Measurements from ENCODE around the gene GRP.
"Not testable (repeated sequence)": the region's sequence is repeated elsewhere in the genome, so short reads cannot be mapped to it uniquely, and the experiment has no call there.

DNA sequence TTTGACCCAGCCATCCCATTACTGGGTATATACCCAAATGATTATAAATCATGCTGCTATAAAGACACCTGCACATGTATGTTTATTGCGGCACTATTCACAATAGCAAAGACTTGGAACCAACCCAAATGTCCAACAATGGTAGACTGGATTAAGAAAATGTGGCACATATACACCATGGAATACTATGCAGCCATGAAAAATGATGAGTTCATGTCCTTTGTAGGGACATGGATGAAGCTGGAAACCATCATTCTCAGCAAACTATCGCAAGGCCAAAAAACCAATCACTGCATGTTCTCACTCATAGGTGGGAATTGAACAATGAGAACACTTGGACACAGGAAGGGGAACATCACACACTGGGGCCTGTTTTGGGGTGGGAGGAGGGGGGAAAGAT is 42.3 kb downstream of the GRP start:
- TF ChIP-seq, protein P1, sequence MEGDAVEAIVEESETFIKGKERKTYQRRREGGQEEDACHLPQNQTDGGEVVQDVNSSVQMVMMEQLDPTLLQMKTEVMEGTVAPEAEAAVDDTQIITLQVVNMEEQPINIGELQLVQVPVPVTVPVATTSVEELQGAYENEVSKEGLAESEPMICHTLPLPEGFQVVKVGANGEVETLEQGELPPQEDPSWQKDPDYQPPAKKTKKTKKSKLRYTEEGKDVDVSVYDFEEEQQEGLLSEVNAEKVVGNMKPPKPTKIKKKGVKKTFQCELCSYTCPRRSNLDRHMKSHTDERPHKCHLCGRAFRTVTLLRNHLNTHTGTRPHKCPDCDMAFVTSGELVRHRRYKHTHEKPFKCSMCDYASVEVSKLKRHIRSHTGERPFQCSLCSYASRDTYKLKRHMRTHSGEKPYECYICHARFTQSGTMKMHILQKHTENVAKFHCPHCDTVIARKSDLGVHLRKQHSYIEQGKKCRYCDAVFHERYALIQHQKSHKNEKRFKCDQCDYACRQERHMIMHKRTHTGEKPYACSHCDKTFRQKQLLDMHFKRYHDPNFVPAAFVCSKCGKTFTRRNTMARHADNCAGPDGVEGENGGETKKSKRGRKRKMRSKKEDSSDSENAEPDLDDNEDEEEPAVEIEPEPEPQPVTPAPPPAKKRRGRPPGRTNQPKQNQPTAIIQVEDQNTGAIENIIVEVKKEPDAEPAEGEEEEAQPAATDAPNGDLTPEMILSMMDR (IDR thresholded peaks at IDR 0.05), result not testable (repeated sequence)
- not testable (repeated sequence) for TF ChIP-seq POLR2A (IDR thresholded peaks at IDR 0.05)
